IMR-90 (cell line): ENCODE results near the gene COL13A1.

Experiments
- CEBPB ChIP-seq: IDR thresholded peaks from 2 replicates; pipeline ENCODE4 v1.6.1; 2012; ENCODE audit warnings: low read depth, low read length, improper control_type of control experiment
- FOS ChIP-seq: fragments of 150-350 bp; IDR thresholded peaks from 2 replicates; pipeline ENCODE4 v1.6.1; 2016; ENCODE audit warnings: low read depth, low read length
- MXI1 ChIP-seq: IDR thresholded peaks from 2 replicates; pipeline ENCODE4 v1.6.1; 2012; ENCODE audit warnings: low read depth, mild to moderate bottlenecking, low read length, moderate library complexity, borderline replicate concordance
- POLR2A ChIP-seq: IDR thresholded peaks from 2 replicates; pipeline ENCODE4 v1.6.1; 2012; ENCODE audit warnings: mild to moderate bottlenecking, low read depth, low read length
- RAD21 ChIP-seq: IDR thresholded peaks from 2 replicates; pipeline ENCODE4 v1.6.1; 2012; ENCODE audit warnings: low read length, improper control_type of control experiment
- SMC3 ChIP-seq: fragments of 150-350 bp; IDR thresholded peaks from 2 replicates; pipeline ENCODE4 v1.6.1; 2016; ENCODE audit warnings: low read depth, mild to moderate bottlenecking, antibody characterized with exemption, low read length, moderate library complexity
- TF ChIP-seq, protein P1 (sequence below): conservative IDR thresholded peaks from 2 replicates; pipeline ENCODE4 v1.5.1; 2012; ENCODE audit warnings: mild to moderate bottlenecking, low read depth, low read length, improper control_type of control experiment
- TF ChIP-seq, protein P2 (sequence below): fragments of 150-350 bp; IDR thresholded peaks from 2 replicates; pipeline ENCODE4 v1.6.1; 2016; ENCODE audit warnings: low read depth, mild to moderate bottlenecking, low read length, moderate library complexity, borderline replicate concordance

DNA sequence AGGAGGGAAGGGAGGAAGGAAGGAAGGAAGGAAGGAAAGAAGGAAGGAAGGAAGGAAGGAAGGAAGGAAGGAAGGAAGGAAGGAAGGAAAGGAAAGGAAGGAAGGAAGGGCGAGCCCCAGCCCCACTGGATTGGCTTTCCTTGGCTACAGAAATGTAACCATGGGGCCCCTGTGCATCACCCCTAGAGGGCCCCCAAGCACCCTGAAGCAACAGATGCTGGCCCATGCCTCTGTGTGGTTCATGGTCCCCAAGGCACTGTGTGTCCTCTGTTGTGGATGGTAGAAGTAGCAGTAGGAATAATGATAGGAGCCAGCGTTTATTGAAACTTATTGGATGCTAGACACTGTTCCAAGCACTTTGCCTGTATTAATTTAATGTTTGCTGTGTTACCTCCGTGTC lies 134.4 kb downstream of the COL13A1 start:
- no peak for TF ChIP-seq POLR2A
- TF ChIP-seq, protein P1, sequence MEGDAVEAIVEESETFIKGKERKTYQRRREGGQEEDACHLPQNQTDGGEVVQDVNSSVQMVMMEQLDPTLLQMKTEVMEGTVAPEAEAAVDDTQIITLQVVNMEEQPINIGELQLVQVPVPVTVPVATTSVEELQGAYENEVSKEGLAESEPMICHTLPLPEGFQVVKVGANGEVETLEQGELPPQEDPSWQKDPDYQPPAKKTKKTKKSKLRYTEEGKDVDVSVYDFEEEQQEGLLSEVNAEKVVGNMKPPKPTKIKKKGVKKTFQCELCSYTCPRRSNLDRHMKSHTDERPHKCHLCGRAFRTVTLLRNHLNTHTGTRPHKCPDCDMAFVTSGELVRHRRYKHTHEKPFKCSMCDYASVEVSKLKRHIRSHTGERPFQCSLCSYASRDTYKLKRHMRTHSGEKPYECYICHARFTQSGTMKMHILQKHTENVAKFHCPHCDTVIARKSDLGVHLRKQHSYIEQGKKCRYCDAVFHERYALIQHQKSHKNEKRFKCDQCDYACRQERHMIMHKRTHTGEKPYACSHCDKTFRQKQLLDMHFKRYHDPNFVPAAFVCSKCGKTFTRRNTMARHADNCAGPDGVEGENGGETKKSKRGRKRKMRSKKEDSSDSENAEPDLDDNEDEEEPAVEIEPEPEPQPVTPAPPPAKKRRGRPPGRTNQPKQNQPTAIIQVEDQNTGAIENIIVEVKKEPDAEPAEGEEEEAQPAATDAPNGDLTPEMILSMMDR, result peak; percentile 32
- TF ChIP-seq SMC3, result no peak
- TF ChIP-seq RAD21, result peak; percentile 24; the same call in 1 of the 2 replicates
- TF ChIP-seq MXI1, result no peak
- TF ChIP-seq, protein P2, sequence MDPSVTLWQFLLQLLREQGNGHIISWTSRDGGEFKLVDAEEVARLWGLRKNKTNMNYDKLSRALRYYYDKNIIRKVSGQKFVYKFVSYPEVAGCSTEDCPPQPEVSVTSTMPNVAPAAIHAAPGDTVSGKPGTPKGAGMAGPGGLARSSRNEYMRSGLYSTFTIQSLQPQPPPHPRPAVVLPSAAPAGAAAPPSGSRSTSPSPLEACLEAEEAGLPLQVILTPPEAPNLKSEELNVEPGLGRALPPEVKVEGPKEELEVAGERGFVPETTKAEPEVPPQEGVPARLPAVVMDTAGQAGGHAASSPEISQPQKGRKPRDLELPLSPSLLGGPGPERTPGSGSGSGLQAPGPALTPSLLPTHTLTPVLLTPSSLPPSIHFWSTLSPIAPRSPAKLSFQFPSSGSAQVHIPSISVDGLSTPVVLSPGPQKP, result no peak
- TF ChIP-seq CEBPB, result no peak
- TF ChIP-seq FOS, result no peak
